ENCODE data around the gene ANKRD52. TPM values are rescaled to one million over a fixed set of nuclear protein-coding genes. Genes with fewer than 3 reads are reported as not detected.
"Not testable (repeated sequence)": the region's sequence is repeated elsewhere in the genome, so short reads cannot be mapped to it uniquely, and the experiment has no call there.

Gene ANKRD52
- total RNA-seq, 4 donors from 2014 or later, result 13.8 to 31.5 (median 19.6) TPM

GRCh38 chr12:56202366-56202765, 55.8 kb downstream of the ANKRD52 start:
- no peaks in the 10 kb centered on the region for H3K9me3 ChIP-seq
- WGBS, result 30% methylated on average over 1 of the region's 1 CpG
- H3K4me1 ChIP-seq, result peaks cover 0 to 12% (median 4%) of the 10 kb centered on the region in 4 donors
- H3K27ac ChIP-seq (replicated peaks in 1 of 4), result peak overlapping the region in 1 of 4 donors; percentile 16
- no peak overlapping the region for H3K4me3 ChIP-seq
- intact Hi-C loops (cut with DNase I), result no loop called here
- no peaks in the 10 kb centered on the region for H3K27me3 ChIP-seq
- TF ChIP-seq POLR2A (IDR thresholded peaks at IDR 0.05; ENCODE audit: low read depth) (no peak), POLR2AphosphoS5 (IDR thresholded peaks at IDR 0.05) (peak in 1 of 2 donors; percentile 11), EP300 (IDR thresholded peaks at IDR 0.05) (no peak)
- TF ChIP-seq, protein P1, sequence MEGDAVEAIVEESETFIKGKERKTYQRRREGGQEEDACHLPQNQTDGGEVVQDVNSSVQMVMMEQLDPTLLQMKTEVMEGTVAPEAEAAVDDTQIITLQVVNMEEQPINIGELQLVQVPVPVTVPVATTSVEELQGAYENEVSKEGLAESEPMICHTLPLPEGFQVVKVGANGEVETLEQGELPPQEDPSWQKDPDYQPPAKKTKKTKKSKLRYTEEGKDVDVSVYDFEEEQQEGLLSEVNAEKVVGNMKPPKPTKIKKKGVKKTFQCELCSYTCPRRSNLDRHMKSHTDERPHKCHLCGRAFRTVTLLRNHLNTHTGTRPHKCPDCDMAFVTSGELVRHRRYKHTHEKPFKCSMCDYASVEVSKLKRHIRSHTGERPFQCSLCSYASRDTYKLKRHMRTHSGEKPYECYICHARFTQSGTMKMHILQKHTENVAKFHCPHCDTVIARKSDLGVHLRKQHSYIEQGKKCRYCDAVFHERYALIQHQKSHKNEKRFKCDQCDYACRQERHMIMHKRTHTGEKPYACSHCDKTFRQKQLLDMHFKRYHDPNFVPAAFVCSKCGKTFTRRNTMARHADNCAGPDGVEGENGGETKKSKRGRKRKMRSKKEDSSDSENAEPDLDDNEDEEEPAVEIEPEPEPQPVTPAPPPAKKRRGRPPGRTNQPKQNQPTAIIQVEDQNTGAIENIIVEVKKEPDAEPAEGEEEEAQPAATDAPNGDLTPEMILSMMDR (IDR thresholded peaks at IDR 0.05), result no peak
- H3K36me3 ChIP-seq, result peaks cover 12 to 34% (median 33%) of the 10 kb centered on the region in 4 donors
- no peak for DNase-seq (ENCODE audit: extremely low spot score)

GRCh38 chr12:56198836-56199235, 59.3 kb downstream of the ANKRD52 start:
- H3K27ac ChIP-seq (replicated peaks in 1 of 4), result no peak overlapping the region
- 68% methylated on average over 1 of the region's 1 CpG for WGBS
- H3K4me1 ChIP-seq, result peaks cover 0 to 8% (median 5%) of the 10 kb centered on the region in 4 donors
- H3K4me3 ChIP-seq, result no peak overlapping the region
- TF ChIP-seq POLR2A (IDR thresholded peaks at IDR 0.05; ENCODE audit: low read depth) (no peak), EP300 (IDR thresholded peaks at IDR 0.05) (no peak), POLR2AphosphoS5 (IDR thresholded peaks at IDR 0.05) (no peak)
- TF ChIP-seq, protein P1 (IDR thresholded peaks at IDR 0.05), result no peak
- no peaks in the 10 kb centered on the region for H3K36me3 ChIP-seq
- H3K27me3 ChIP-seq, result no peaks in the 10 kb centered on the region
- no peaks in the 10 kb centered on the region for H3K9me3 ChIP-seq
- no peak for DNase-seq (ENCODE audit: extremely low spot score)
- intact Hi-C loops (cut with DNase I), result loop anchor here (5.0 kb wide), 1 partner anchor 58 kb away; the partner anchor contains the start of gene ANKRD52

- Histone ChIP-seq H3K4me1 (peaks cover 3 to 8% (median 5%) of the 10 kb centered on the region in 4 donors), H3K9me3 (no peaks in the 10 kb centered on the region), H3K4me3 (no peak overlapping the region), H3K27ac (replicated peaks in 1 of 4) (no peak overlapping the region), H3K36me3 (no peaks in the 10 kb centered on the region), H3K27me3 (no peaks in the 10 kb centered on the region)
- intact Hi-C loops (cut with DNase I), result loop anchor here (5.0 kb wide), 1 partner anchor 59 kb away; the partner anchor contains the start of gene ANKRD52
- 82% methylated on average over 9 of the region's 9 CpGs for WGBS
- no peak for TF ChIP-seq POLR2A (IDR thresholded peaks at IDR 0.05; ENCODE audit: low read depth)
- TF ChIP-seq EP300 (IDR thresholded peaks at IDR 0.05), result no peak
- TF ChIP-seq POLR2AphosphoS5 (IDR thresholded peaks at IDR 0.05), result no peak
- TF ChIP-seq, protein P1 (IDR thresholded peaks at IDR 0.05), result no peak
- no peak for DNase-seq (ENCODE audit: extremely low spot score)
These were observed 60.1 kb downstream of the ANKRD52 start for GRCh38 chr12:56197921-56198635.

GRCh38 chr12:56196818-56197550, 61.2 kb downstream of the ANKRD52 start:
- H3K4me1 ChIP-seq; H3K4me3 ChIP-seq; DNase-seq (ENCODE audit: extremely low spot score); H3K36me3 ChIP-seq; H3K27me3 ChIP-seq; H3K27ac ChIP-seq (replicated peaks in 1 of 4); H3K9me3 ChIP-seq: not testable (repeated sequence)
- 86% methylated on average over 11 of the region's 11 CpGs for WGBS
- intact Hi-C loops (cut with DNase I), result loop anchor here (5.0 kb wide), 1 partner anchor 60 kb away; the partner anchor contains the start of gene ANKRD52

- DNase-seq (ENCODE audit: extremely low spot score), result no peak
- no peaks in the 10 kb centered on the region for H3K36me3 ChIP-seq
- no peaks in the 10 kb centered on the region for H3K9me3 ChIP-seq
- intact Hi-C loops (cut with DNase I), result no loop called here
- peaks cover 15 to 21% (median 18%) of the 10 kb centered on the region in 4 donors for H3K4me1 ChIP-seq
- WGBS, result 63% methylated on average over 1 of the region's 1 CpG
- H3K27ac ChIP-seq (replicated peaks in 1 of 4), result no peak overlapping the region
- TF ChIP-seq POLR2AphosphoS5 (IDR thresholded peaks at IDR 0.05), result peak; percentile 12 to 32
- TF ChIP-seq EP300 (IDR thresholded peaks at IDR 0.05), result no peak
- TF ChIP-seq POLR2A (IDR thresholded peaks at IDR 0.05; ENCODE audit: low read depth), result no peak
- TF ChIP-seq, protein P1 (IDR thresholded peaks at IDR 0.05), result peak; percentile 83 to 91 (median 85)
- H3K4me3 ChIP-seq, result no peak overlapping the region
- no peaks in the 10 kb centered on the region for H3K27me3 ChIP-seq
These were observed 65.1 kb downstream of the ANKRD52 start for GRCh38 chr12:56193025-56193578.

Data from esophagus muscularis mucosa (tissue), 4 donors.